ENCODE measurements around the gene RAB3A.

- TF ChIP-seq CTCF (IDR thresholded peaks at IDR 0.05; ENCODE audit: insufficient read depth, low read length, poor library complexity, severe bottlenecking) (no peak), EZH2phosphoT487 (conservative IDR thresholded peaks at IDR 0.05; ENCODE audit: low read length) (no peak)
Observed at GRCh38 chr19:18197306-18197705, 6.5 kb downstream of the RAB3A start.
